Bronchial smooth muscle cell (primary cell): ENCODE results near the gene XAGE2. TPM values are rescaled to one million over a fixed set of nuclear protein-coding genes. Genes with fewer than 3 reads are reported as not detected.

ENCODE experiments used
- total RNA-seq: library from RNA; depleted of rRNA; stranded (reverse); fragments of >200 nt; gene quantifications from 2 replicates; pipeline ENCODE4 v1.2.1, GENCODE V29; 2014

Gene XAGE2, protein sequence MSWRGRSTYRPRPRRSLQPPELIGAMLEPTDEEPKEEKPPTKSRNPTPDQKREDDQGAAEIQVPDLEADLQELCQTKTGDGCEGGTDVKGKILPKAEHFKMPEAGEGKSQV
- not detected in 2 replicates for total RNA-seq

DNA sequence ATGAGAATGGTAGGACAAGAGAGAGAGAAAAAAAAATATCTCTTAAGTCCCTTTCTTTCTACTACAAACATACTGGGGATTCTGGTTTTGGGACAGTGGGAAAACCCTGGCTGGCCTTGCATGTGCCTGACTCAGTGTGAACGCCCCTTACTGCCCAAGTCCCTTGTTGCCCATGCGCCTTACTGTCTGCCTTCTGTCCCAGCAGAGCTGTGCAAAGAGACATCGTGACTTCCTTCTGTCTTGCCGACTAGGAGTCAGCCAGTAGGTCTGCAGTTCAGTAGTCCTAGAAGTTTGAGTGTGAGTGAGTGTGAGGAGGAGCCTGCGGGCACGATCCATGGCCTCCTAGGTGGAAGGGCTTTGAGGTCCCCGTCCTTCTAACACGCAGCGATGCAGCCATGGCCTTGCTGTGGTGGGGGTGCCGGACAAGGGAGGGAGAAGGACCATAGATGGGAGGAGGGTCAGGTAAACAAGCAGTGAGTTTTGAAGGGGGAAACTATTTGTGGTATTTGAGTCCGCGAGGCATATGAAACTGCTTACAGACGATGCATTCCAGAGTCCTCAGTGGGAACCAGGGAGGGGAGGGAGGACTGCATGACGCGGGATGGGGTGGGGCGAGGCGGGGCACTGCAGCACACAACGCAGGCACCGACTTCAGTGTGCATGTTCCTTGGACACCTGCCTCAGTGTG, at the start of gene XAGE2:
Gene XAGE2 (plus strand): TSS at position 654 of the 688 bp plus-strand sequence. CDS start 994 bp downstream, outside the sequence.

Other genes starting within 250 kb of the XAGE2 start
- gene MAGED4, start 184.1 kb upstream of the XAGE2 start, total RNA-seq, result 21.8 and 32.6 TPM in 2 replicates
- not detected in 2 replicates for gene XAGE1A, start 126.8 kb downstream of the XAGE2 start, total RNA-seq
- not detected in 2 replicates for gene XAGE1B, start 148.0 kb downstream of the XAGE2 start, total RNA-seq